Erythroblast (primary cell): ENCODE results near the gene HLA-DOB.

Experiments used
- DNase-seq, 2 experiments: peaks; one replicate each; lab custom pipeline; 2025; lab: John Stamatoyannopoulos, UW
- GATA1 ChIP-seq: IDR thresholded peaks from 2 replicates; pipeline ENCODE4 v1.6.1; 2011; ENCODE audit warnings: low read depth, mild to moderate bottlenecking, control low read depth, low read length, moderate library complexity
- POLR2A ChIP-seq: IDR thresholded peaks from 2 replicates; pipeline ENCODE4 v1.6.1; 2011; ENCODE audit warnings: mild to moderate bottlenecking, low read length

The HLA-DOB gene

DNA sequence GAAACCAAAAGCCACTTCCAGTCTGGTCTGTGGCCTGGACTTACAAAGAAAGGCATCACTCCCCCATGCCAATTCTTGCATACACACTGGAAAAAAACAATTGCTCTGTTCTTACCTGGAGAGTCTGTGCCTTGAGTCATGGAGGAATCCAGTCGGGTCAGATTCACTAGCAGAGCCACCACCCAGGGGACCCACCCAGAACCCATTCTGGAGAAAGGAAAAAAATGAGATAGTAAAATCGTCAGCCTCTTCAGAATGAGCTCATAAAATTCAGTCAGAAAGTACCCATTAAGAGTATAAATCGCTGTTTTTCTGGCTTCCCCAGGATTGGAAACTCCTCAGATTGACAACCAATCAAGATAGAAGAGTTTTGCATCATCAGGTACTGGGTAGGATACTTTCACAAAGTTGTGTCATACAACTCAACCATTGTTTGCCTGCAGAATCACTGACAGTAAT is at the start of gene HLA-DOB:
HLA-DOB (minus strand) TSS at position 257 of the 459 bp plus-strand sequence; CDS start at position 206, 51 bp downstream.
- TF ChIP-seq GATA1 (no peak), POLR2A (no peak)

DNA sequence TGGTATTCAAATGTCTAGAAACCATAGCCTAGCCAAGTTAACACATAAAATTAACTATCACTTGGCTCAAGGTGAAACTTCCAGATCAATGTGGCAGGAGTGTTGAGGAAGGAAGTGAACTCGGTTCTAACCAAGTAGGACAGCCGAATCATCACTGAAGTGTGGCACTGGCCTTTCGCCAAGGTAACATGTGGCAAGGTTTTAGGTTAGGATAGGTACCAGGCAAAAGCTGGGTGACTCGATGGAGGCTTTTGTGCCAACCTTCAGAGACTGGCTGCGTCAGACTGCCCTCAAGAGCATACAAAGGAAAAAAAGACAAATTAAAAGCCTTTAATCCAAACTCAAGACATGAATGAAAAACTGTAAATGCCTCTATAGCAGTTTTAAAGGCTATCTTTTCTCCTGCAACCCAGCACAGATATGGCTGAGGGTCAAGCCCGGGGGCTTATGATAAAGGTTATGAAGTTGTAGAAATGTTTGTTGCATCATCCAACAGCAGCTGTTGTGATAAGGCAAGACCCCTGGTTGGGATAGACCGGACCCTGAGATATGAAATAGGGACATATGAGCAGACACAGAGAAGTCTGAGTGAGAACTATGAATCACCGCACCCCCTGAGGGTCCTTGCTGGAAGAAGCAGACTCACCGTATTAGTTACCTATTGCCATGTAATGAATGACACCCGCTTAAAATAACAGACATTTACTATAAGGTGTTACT is 49.1 kb upstream of the HLA-DOB start:
- no peak for DNase-seq
- no peak for TF ChIP-seq GATA1
- TF ChIP-seq POLR2A: no peak

More for the DNA sequence above, at the start of gene HLA-DOB:
- peak in 1 of 2 experiments; percentile 17 for DNase-seq

DNA sequence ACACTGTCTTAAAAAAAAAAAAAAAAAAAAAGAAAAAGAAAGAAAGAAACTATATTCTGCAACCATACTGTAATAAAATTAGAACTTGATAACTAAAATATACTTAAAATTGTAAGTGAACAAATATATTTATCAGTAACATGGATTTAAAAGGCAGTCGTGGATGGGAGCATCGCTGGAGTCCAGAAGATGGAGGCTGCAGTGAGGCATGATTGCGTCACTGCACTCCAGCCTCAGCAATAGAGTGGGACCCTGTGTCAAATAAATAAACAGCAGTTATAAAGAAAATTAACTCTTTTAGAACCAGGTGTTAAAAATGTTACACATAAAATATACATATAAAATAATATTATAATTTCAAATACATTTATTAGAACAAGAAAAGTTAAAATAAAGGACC is 45.9 kb upstream of the HLA-DOB start:
- DNase-seq: no peak
- no peak for TF ChIP-seq POLR2A
- TF ChIP-seq GATA1: no peak

DNA sequence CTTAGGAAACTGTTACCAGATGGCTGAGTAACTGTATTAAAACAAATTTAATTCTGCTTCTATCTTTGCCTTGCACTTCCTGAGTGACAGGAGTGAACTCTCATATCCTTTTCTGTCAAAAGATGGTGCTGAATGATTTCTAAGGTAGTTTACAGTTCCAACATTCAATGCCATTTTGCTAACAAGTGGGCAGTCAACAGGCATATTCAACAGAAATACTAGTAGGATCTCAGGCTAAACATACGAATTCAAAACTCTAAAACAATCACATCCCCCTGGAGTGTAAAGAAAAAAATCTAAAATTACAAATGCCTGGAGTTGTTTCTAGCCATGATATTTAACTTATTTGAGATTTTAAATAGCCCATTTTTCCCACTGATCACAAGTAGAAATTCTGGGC is 43.9 kb upstream of the HLA-DOB start:
- DNase-seq: no peak
- TF ChIP-seq POLR2A (no peak), GATA1 (no peak)

DNA sequence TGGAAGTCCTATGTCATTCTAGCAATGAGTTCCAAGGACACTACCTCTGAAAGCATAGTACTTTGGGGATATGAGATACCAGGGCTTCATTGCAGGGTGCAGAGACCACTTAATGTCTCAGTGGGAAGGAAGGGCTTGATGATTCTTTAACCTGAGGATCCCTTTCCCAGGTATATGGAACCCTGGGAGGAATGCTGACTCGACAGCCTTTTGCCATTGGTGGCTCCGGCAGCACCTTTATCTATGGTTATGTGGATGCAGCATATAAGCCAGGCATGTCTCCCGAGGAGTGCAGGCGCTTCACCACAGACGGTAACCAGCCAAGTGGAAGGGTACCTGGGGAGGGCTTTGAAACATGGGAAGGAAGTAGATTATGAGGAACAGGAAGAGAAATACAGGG is 41.4 kb upstream of the HLA-DOB start:
- DNase-seq: no peak
- no peak for TF ChIP-seq POLR2A
- no peak for TF ChIP-seq GATA1

DNA sequence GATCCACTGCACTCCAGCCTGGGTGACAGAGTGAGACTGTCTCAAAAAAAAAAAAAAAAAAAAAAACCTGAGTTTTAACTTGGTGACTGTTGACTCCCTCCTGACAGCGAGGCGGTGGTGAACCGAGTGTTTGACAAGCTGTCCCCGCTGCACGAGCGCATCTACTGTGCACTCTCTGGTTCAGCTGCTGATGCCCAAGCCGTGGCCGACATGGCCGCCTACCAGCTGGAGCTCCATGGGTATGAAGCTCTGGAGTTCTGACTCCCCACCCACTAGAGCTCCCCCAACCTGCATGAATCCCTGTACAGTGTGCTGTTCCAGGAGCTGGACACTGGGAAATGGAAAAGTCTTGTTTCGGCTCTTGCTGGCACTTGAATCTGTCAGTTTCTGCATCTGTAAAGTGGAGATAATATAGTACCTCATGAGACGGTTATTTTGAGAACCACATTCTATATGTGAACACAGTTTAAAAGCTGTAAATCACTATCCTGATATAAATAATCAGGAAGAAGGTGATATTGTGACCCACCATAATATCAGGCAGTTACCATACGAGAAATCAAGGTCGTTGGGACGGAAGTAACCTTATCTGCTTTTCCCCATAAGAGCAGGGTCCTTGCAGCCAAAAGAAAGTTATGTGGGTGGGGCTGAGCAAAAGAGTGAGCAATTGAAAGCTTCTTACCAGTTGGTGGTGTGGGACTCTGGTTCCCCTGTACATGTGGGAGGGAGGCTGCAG is 40.5 kb upstream of the HLA-DOB start:
- TF ChIP-seq POLR2A (no peak), GATA1 (no peak)
- DNase-seq: peak; percentile 15 to 43

DNA sequence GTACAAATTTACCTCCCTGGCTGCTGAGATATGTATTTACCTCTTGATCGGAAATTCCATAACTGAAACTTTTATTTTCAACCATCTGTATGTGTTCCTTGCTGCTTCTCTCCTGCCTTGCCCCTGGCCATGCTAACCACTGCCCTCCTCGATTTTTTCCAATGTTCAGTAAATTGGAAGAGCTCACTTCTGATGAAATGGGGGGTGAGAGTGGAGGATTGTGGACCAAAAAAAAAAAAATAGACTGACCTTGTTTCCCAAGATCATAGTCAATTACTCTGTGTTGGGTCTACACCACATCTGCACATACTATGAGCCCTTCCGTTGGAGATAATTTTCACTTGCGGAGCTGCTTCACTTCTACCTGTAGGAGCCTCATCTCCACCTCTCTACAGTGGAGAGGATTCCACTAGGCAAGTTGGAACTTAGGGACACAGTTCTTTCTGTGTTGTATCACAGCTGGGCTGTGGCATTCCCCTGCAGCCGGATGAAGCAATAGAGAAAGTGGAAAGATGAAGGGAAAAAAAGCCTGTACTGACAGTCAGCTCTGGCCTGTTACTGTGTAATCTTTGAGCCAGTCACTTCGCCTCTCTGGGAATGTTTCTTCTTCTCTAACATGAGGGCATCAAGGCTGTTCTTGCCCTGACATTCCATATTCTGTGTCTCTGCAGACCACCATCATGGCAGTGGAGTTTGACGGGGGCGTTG is 38.8 kb upstream of the HLA-DOB start:
- DNase-seq: no peak
- TF ChIP-seq POLR2A (no peak), GATA1 (no peak)

DNA sequence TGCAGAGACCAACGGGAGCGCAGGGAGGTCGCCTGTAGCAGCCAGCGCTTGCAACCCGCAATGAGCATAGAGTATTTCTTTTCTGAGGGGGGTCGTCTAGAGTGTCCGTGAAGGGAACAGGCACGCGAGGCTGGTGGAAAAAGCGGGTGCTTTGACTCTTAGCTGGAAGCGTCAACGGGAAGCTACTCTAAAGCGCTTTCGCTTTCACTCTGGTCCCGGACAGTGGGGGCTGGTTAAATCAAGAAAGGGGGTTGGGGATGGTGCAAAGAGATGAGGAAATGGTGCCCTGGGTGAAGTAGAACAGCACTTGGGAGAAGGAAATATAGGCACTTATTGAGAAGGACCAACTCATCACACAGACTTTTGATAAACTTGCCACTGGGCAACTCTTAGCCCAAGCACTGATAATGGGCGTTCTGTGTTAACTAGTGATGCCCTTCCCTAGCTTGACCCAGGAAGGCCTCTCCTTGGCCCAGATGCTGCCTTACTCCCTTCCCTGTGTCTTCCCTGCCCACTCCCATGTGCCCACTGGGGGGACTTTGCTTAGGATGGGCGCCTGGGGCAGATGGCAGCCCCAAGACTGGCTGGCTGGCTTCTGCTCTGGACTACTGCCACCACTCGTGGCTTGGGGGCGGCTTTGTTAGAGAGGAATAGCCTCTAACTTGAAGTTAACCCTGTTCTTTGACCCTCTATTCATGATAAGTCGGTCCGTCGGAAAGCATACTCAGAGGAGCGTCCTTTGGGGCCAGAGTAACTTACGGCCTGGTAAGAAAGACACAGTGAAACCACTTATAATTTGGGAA is 37.8 kb upstream of the HLA-DOB start:
- TF ChIP-seq POLR2A (no peak), GATA1 (no peak)
- peak; percentile 46 to 65 for DNase-seq

DNA sequence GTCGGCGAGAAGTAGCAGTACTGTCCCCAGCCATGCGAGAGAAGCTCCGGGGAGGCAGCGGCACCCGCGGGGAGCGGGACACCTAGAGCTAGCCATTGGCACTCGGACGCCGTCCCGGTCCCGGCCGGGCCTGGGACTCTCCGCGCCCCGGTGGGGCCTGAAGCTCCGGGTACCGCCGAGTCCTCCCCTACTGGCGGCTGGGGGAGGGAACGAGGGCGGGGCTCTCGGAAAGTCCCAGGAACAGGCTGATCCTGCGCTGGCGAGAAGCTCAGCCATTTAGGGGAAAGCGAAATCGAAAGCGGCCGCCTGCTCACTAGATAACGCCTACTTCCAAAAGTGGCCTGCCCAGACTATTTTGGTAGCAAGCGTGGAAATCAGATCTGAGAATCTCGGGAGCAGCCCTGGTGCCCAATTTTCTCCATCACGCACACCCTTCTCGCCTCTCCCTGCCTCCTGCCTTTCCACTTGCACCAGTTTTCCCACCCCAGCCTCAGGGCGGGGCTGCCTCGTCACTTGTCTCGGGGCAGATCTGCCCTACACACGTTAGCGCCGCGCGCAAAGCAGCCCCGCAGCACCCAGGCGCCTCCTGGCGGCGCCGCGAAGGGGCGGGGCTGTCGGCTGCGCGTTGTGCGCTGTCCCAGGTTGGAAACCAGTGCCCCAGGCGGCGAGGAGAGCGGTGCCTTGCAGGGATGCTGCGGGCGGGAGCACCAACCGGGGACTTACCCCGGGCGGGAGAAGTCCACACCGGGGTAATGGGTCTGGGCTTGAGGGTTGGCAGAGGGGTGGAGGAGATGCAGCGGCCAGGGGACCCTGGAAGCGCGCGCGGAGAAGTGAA is 37.0 kb upstream of the HLA-DOB start, which contains the start of the genes PSMB9 and TAP1:
PSMB9 (plus strand) TSS at position 652 of the 835 bp plus-strand sequence; CDS start at position 690, 38 bp downstream.
TAP1 (minus strand) TSS at position 164 of the 835 bp plus-strand sequence; CDS start at position 96, 68 bp downstream.
- TF ChIP-seq POLR2A (peak; percentile 69), GATA1 (no peak)
- DNase-seq: peak; percentile 92 to 96

DNA sequence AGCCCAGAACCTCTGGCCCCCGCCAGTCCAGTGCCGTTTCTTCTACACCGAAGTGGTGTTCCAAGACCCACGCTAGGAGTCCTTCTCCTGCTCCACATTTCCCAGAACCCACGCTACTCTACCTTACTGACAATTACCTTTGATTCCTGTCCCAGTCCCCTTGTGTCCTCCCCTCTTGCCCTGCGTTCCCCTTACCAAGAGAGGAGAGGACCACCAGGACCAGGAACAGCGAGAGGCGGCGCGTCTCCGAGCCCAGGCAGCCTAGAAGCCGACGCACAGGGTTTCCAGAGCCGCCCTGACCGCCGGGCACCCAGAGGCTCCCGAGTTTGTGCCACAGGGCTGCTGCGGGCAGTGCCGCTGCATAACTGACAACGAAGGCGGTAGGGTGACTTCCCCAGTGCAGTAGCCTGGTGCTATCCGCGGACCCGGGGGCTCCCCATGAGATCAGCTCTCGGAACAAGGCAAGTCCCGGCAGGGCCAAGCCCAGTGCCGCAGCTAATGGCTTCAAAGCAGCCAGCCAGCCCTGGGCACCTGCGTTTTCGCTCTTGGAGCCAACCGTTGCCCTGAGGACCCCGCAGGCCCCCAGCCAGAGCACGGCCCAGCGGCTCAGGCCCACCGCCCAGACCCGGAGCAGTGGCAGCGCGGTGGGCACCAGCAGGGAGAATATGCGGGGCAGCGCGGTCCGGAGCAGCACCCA is 36.2 kb upstream of the HLA-DOB start:
- peak; percentile 59 to 71 for DNase-seq
- TF ChIP-seq POLR2A: no peak
- TF ChIP-seq GATA1: no peak

DNA sequence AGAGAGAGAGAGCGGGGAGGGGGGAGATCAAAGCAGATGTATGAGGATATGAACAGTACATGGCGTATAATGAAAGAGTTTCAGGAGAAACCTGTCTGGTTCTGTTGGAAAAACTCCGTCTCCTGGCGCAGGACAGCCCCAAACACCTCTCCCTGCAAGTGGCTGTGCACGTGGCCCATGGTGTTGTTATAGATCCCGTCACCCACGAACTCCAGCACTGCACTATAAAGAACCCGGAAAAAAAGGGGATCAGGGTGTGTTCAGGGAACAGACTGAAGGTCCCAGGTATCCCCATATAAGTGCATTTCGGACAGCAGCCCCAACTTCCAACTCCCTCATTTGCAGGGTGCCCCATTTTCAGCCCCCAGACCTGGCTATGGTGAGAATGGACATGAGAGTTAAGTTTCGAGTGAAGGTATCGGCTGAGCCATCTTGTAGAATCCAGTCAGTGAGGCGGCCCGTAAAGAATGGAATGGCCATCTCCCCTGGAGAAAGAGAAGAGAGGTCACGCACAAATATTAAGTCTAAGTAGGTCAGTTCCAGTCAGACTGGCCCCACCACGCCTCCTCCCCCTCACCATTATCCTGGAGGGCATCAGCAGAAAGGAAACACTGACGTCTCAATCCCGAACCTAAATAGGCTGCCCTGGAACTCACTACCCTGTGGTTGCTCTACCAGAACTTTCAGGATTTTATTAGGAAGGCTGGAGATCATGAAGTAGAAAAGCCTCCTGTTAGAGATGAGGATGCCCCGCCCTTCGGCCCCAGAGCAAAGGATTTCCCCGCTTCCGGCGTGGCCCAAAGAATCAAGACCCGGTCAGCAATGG is 35.4 kb upstream of the HLA-DOB start:
- TF ChIP-seq POLR2A (no peak), GATA1 (no peak)
- no peak for DNase-seq

DNA sequence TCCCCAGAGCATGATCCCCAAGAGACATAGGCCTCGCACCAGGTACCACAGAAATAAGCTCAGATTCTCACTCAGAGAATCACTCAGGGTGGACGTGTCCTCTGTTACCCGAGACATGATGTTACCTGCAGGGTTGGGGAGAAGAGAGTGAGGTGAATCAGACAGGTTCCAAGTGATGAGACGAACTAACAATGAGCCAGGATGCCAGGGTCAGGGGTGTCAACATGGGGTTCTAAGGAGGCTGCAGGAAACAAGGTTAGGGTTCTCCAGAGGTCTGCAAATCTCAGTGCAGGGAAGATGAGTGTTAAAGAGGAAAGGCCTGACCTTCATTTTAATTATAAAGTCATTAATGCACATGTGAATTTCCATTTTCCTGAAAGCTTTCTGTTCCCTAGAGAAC is 34.2 kb upstream of the HLA-DOB start:
- no peak for DNase-seq
- TF ChIP-seq POLR2A (no peak), GATA1 (no peak)
